GM18861 (cell line): ENCODE data around the gene VWA5B1.

Source experiments
- ATAC-seq: cut with Tn5 transposase; IDR thresholded peaks from one replicate; pipeline ENCODE4 v1.9.1; 2021; ENCODE audit not compliant: unreplicated experiment

VWA5B1 gene

GRCh38 chr1:20322081-20322824 lies 31.6 kb downstream of the VWA5B1 start:
- peak; percentile 64 for ATAC-seq

DNA sequence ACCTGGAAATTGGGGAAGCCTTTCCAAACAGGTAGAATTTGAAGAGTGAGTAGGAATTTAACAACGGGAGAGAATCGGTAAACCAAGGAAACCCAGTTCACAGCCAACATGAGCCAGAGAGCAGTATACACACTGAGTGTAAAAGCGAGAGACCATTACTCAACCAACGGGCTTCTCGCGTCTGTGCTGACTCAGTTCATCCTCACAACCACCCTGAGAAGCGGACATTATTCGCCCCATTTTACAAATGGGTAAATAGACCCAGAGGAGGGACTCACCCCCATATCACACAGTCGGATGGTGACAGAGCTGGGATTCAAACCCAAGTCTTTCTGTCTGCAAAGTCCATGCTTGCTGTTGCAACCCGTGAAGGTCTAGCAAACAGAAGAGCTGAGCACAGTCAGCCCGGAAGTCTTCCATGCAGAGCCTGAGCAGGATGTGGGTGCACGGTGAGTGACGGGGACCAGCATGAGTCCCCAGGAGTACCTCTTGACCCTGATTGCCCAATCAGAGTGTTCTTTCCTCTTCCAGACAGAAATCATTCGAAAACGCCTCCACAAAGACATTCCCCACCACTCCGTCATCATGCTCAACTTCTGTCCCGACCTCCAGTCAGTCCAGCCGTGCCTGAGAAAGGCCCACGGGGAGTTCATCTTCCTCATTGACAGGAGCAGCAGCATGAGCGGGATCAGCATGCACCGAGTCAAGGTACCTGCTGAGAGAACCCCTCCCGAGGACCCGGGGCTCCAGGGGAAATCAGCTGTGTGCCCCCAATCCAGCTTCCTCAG lies 32.3 kb downstream of the VWA5B1 start:
- no peak for ATAC-seq

DNA sequence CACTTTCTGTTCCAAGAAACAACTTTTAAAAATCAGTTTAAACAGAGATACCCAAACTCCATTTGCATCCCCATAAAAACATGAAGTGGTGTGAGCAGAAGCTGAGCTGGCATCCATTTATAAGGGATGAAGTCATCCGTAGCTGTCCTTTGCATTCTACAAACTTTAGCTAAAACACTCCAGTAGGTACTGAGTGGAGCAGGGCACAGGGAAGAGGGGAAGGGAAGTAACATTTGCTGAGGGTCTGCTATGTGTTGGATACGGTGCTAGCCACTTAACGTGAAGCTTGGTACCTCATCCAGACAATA lies 32.9 kb downstream of the VWA5B1 start:
- no peak for ATAC-seq

GRCh38 chr1:20324704-20325406 lies 34.2 kb downstream of the VWA5B1 start:
- ATAC-seq, result no peak

- ATAC-seq, result no peak
These were observed 34.8 kb downstream of the VWA5B1 start for GRCh38 chr1:20325407-20325843.

DNA sequence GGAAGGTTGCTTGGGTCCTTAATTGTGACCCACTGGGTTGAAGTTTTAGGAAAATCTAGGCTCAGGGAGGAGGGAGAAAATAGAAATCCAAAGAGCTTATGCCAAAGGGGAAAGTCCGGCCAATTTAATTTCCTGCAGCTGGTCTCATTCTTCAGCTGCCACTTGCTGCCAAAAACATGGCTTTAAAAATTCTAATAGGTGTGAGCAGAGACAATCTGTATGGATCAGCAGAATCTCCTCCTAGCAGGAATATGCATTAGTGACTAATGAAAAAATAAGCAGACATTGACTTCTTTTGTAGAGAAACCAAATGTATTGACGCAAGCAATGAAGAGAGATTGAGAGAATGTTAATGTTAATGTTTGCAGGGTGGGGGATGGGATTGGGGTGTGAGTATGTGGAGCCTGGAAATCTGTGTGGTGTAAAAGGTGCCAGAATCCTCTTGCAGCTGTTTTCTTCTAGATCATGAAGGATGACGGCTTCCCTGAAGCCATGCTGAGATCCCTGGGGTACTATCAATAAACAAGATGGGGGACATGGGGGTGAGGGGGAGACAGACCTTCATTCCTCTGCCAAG lies 35.3 kb downstream of the VWA5B1 start:
- ATAC-seq, result no peak

DNA sequence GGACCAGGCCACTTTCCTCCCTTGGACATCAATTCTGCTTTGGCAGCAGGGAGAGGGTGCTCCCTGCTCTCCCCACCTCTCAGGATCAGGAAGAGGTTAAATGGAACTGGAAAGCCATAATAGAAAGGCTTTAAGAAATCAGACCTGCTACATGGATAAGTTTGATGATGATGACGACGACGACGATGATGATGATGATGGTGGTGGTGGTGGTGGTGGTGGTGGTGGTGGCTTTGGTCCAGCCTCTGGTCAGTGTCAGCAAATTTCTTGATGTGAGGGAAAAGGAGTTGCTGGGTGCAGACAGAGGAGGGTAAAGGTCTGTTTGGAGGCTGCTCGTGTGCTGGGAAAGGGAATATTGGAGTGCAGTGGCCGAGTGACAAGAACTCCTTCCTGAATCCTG lies 36.8 kb downstream of the VWA5B1 start:
- no peak for ATAC-seq

GRCh38 chr1:20328201-20328600 lies 37.5 kb downstream of the VWA5B1 start:
- ATAC-seq, result no peak

- no peak for ATAC-seq
These were observed 39.3 kb downstream of the VWA5B1 start for GRCh38 chr1:20329793-20330542.

DNA sequence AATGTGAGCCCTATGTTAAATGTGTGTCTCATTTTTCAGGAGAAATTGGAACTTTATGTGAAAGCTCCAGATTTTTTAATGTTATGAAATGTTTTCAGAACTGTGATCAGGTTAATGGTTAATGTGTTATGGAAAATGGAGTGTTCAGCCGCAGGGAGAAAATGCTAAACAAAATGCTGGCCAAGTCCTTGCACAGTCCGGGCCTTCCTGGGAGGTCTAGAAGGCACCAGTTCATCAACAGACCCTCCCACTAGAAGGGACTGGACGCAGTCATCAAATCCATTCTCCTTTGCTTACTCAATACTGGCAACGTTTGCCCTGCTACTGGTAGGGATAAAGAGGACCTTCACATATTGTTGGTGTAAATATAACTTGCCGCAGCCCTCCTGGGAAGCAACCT lies 43.4 kb downstream of the VWA5B1 start:
- ATAC-seq, result no peak

- no peak for ATAC-seq
These were observed 45.5 kb downstream of the VWA5B1 start for GRCh38 chr1:20336105-20336605.

GRCh38 chr1:20337581-20337980 lies 46.9 kb downstream of the VWA5B1 start:
- no peak for ATAC-seq

DNA sequence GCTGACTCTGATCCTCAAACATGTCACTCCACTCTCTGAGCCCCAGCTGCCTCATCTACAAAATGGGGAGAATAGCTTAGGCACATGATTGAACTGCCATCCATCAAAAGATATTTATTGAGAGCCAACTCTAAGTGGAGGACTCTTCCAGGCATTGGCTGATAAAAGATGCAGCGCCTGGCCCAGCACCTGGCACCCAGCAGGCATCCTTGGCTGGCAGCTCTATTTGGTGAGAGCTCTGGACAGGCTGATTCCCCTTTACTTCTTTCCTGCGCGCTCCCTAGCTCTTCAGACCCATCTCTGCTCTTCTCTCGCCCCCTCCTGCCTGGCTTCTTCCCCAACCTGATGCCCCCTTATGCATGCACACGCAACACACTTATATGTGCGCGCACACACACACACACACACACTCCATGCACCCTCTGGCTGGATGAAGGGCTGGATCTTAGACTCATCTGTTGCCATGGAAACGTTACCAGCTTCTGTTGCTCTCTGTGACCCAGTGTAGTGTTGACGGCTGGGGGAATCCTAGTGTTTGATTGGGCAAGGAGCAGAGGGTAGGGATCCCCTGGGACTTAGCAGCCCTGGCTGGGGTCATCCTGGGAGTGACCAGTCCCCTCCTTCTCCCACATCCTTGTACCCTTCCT lies 49.3 kb downstream of the VWA5B1 start:
- no peak for ATAC-seq

DNA sequence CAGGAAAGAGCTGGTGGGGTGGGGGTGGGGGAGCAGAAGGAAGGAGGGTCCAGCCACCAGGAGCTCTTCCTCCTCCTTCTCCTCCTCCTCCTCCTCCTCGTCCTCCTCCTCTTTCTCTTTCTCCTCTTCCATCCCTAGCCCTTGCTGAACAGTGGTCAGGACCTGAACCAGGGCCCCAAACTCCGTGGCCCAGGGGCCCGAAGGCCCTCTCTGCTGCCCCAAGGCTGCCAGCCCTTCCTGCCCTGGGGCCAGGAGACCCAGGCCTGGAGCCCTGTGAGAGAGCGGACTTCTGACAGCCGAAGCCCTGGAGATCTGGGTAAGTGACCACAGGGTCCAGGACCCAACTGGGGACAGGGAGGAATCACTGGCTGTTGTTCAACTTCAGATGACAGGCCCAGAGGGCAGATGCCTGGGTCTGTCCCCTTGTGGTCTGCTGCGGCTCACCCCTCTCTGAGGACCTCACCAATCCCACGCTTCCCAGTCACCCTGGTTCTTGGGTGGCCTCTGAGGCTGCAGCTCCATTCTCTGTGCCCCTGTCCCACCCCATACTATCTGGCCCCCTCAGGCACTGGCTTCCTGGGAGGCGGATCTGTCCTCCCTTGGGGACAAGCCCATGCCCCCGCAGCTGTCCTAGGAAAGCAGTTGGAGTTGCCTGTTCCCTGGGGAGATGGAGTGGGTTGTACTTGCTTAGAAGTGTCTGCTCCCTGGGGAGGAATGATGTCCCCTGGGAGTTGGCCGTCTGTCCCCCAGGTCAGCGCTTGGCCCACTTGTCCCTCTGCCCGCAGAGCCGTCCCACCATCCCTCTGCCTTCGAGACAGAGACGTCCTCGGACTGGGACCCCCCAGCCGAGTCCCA lies 51.8 kb downstream of the VWA5B1 start:
- no peak for ATAC-seq

GRCh38 chr1:20343149-20343937 lies 52.7 kb downstream of the VWA5B1 start:
- ATAC-seq, result no peak

DNA sequence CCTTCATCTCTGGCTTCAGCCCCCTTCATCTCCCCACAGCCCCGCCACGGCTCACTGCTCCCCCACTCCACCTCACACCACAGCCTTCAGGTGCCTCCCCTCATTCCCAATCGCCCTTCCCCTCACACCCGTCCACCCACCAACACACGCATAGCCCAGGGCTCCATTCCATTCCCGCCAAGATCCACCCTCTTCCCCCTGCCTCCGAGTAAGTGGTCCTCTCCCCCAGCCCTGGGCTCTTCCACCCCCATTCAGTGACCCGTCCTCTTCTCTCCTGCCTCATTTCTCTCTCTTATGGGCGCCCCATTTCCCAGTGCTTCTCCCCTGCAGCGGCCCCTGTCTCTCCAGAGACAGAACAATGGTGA lies 53.2 kb downstream of the VWA5B1 start:
- ATAC-seq, result no peak

DNA sequence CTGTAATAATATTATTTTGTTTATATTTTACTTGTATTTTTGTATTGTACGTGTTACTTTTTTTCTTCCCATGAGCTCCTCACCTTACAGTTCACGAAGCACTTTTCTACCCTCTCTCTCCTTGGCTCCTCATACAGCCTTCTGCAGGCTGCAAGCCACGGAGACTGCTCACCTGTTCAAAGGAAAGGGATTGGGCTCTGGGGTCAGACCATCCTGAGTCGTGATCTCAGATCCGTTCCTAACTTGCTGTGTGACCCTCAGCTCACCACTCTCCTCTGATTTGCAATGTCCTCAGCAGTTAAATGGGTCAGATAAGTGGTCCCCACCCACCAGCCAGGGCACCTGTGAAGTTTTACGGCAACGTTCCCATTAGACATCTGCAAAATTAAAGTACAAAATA lies 54.1 kb downstream of the VWA5B1 start:
- ATAC-seq, result no peak

DNA sequence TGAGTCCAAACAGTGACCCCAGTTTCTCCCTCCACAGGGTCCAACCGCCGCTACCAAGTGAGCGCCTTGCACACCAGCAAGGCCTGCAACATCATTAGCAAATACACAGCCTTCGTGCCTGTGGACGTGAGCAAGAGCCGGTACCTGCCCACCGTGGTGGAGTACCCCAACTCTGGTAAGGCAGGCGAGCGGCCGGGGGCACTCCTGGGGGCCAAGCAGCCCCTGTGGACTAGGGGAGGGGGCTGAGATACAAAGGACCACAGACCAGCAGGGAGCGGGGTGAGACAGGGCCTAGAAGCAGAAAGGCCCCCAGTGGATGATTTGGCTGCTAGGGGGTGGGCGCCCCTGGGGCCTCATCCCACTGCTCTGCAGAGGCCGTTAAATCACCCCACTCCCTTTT lies 54.7 kb downstream of the VWA5B1 start:
- no peak for ATAC-seq

GRCh38 chr1:20346433-20346832 lies 55.8 kb downstream of the VWA5B1 start:
- no peak for ATAC-seq
